RWPE1 (cell line): Measurements from ENCODE around the gene LMF2.

ENCODE experiments used
- CTCF ChIA-PET: fragments of 350-600 bp; sonication (Branson Sonifier 250); formaldehyde crosslinking; extraction: SDS; loops from one replicate; lab custom pipeline; 2021; lab: Yijun Ruan, JAX
- POLR2A ChIA-PET: fragments of 400-600 bp; formaldehyde crosslinking; extraction: SDS; loops from one replicate; lab custom pipeline; 2020; ENCODE audit warnings: antibody characterized with exemption; ENCODE audit not compliant: low non-redundant PET; lab: Yijun Ruan, JAX
- DNase-seq: peaks from one replicate; pipeline ENCODE4 v3.0.0; 2012; ENCODE audit warnings: low spot score
- H3K27ac ChIP-seq: fragments of 450-650 bp; 2 replicates; pipeline ENCODE4 v1.5.1; 2017
- TF ChIP-seq, protein P1 (sequence below): fragments of 450-650 bp; conservative IDR thresholded peaks from 2 replicates; pipeline ENCODE4 v1.5.1; 2017; ENCODE audit warnings: low read depth, mild to moderate bottlenecking

LMF2 gene

DNA sequence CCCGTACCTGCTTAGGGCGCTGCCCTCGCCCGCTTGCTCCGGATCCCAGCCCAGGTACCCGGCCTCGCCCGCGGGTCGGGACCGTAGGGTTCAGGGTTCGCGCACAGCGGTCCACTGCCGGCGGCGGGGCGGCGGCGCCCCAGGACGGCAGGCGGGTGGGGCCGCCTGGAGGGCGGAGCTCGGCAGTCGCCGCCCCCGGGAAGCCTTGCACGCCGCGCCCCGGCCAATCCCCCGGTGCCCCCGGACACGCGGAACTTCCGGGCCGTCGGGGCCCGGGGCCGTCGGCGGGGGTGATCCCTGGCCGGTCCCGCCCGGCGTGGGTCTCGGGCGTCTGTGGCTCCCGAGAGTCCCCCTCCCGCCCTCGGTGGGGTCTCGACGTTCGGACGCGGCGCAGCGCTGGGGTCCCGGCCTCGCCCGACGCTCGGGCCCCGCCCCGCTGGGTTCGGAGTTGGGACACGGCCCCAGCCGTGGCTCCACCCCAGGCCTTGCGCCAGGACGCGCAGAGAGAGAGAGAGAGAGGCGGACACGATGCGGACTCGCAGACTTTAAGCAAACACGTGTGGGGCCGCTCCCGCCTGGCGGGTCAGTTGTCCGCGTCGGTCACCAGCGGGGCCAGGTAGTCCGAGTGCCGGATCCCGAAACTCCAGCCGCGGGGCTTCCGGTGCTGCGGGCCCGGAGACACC lies 22.5 kb upstream of the LMF2 start, which contains the start of gene TYMP:
TSS of gene TYMP (minus strand) at position 116 of the 683 bp plus-strand sequence. CDS start 303 bp downstream, outside the sequence.
- H3K27ac ChIP-seq, result peak within 1 kb of the TSS; percentile 97
- no peak for DNase-seq
- ChIA-PET POLR2A (interaction anchor here (0.9 to 1.0 kb wide), 2 partner anchors 33 to 53 kb away, joined by 3 to 4 read pairs; partner anchors contain the start of genes CHKB and SYCE3), CTCF (interaction anchor here (0.9 kb wide), 1 partner anchor 10 kb away, joined by 4 read pairs; no protein-coding TSS in a partner anchor)
- TF ChIP-seq, protein P1, sequence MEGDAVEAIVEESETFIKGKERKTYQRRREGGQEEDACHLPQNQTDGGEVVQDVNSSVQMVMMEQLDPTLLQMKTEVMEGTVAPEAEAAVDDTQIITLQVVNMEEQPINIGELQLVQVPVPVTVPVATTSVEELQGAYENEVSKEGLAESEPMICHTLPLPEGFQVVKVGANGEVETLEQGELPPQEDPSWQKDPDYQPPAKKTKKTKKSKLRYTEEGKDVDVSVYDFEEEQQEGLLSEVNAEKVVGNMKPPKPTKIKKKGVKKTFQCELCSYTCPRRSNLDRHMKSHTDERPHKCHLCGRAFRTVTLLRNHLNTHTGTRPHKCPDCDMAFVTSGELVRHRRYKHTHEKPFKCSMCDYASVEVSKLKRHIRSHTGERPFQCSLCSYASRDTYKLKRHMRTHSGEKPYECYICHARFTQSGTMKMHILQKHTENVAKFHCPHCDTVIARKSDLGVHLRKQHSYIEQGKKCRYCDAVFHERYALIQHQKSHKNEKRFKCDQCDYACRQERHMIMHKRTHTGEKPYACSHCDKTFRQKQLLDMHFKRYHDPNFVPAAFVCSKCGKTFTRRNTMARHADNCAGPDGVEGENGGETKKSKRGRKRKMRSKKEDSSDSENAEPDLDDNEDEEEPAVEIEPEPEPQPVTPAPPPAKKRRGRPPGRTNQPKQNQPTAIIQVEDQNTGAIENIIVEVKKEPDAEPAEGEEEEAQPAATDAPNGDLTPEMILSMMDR, result no peak

- ChIA-PET CTCF (interaction anchor here (0.7 to 0.9 kb wide), 2 partner anchors 10 to 33 kb away, joined by 4 read pairs; partner anchors contain the start of gene SYCE3), POLR2A (interaction anchor here (0.9 to 1.0 kb wide), 2 partner anchors 33 to 53 kb away, joined by 3 to 4 read pairs; partner anchors contain the start of genes CHKB and SYCE3)
- no peak for DNase-seq
- TF ChIP-seq, protein P1, result no peak
- H3K27ac ChIP-seq, result peak overlapping the region; percentile 97
These were observed 22.0 kb upstream of the LMF2 start for GRCh38 chr22:50529416-50529896.

DNA sequence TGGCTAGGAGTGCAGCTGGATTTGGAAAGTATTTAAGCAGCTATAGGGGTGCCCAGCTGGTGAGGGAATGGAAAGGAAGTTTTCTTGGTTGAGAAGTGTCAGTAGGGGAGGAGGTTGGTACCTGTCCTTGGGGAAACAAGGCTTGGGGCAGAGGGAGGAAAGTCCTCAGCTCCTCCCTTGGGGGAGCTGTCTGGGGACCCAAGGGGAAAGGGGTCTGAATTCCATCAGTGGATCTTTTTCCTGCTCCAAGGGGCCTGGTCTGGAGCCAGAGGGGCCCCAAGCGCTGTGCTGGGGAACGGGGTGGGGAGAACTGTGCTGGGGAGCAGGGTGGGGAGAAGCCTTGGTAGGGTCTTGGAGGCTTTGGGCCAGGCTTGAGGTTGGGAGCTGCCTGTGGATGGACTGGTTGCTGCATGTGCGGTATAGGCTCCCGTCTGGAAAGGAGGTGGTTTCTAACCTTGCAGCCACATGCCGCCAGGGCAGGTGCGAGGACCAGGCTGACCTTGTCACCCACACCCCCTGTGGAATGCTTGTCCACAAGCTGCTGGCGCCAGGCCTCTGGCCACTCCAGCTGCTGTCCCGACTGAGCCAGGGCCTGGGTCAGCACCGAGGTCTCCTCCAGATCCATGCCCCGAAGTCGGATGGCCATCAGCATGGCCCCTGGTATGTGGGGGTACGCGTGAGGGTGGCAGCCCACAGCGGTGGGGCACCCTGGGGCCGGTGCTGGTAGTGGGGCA lies 21.3 kb upstream of the LMF2 start:
- POLR2A ChIA-PET, result interaction anchor here (0.9 kb wide), 1 partner anchor 34 kb away, joined by 3 read pairs; the partner anchor contains the start of gene SYCE3

GRCh38 chr22:50527921-50528681 lies 20.6 kb upstream of the LMF2 start:
- TF ChIP-seq, protein P1, result no peak
- ChIA-PET POLR2A (interaction anchor here (0.9 kb wide), 1 partner anchor 35 kb away, joined by 3 read pairs; the partner anchor contains the start of gene SYCE3), CTCF (no interaction called here)
- peak overlapping the region; percentile 97 for H3K27ac ChIP-seq
- DNase-seq, result no peak

More for the DNA sequence above, 21.3 kb upstream of the LMF2 start:
- H3K27ac ChIP-seq, result peak overlapping the region; percentile 97
- TF ChIP-seq, protein P1, result no peak
- CTCF ChIA-PET, result interaction anchor here (0.7 kb wide), 1 partner anchor 34 kb away, joined by 4 read pairs; the partner anchor contains the start of gene SYCE3
- DNase-seq, result no peak

DNA sequence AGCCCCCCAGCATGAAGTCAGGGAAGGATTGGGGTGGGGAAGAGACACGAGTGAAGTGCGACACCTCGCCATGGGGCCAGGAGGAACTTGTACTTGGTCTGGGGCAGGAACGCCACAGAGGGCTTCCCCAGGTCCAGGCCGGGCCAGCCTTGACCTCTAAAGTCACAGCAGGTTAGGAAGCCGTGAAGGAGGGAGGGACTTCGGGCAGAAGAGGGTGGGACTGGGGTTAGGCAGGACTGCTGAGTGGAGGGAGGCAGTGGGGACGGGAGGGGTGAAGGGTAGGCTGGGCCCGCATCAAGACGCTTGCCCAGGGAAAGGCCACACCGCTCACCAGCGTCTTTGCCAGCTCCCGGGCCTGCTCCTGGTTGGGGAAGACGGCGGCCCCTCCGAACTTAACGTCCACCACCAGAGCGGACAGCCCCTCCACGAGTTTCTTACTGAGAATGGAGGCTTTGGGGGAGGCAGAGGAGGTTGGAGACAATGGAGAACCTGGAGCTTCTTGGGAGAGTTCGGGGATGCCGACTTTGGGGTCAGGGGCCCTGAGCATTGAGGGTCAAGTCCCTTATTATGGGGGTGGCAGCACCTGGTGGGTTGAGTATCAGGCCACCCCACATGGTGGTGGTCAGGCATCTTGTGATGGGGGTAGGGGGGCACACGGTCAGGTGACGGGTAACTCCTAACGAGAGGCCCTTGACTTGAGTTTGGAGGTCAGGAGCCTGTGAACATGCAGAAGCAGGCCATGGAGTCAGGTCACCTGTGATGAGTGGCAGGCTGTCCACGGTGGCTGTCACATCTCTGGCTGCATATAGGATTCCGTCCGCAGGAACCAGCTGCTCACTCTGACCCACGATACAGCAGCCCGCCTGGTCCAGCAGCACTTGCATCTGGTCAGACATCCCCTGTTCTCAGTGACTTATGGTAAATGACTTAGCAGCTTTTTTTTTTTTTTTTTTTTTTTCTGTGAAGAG lies 19.6 kb upstream of the LMF2 start:
- ChIA-PET CTCF (interaction anchor here (0.7 kb wide), 1 partner anchor 35 kb away, joined by 3 read pairs; the partner anchor contains the start of gene SYCE3), POLR2A (interaction anchor here (0.6 to 1.0 kb wide), 3 partner anchors 11 to 36 kb away, joined by 4 to 12 read pairs (median 9); partner anchors contain the start of gene SYCE3)
- no peak for DNase-seq
- TF ChIP-seq, protein P1, result no peak
- H3K27ac ChIP-seq, result peak overlapping the region; percentile 97
